Keratinocyte (primary cell): ENCODE results near the gene RNF207. TPM values are rescaled to one million over a fixed set of nuclear protein-coding genes. Genes with fewer than 3 reads are reported as not detected.
A peak's percentile ranks its signal among the peaks of the same experiment; 100 is the strongest.

Source experiments
- DNase-seq: peaks from one replicate; pipeline ENCODE4 v3.0.0-alpha.2; 2011; ENCODE audit warnings: low read depth, missing footprints, low spot score
- FAIRE-seq: peaks from 2 replicates; lab custom pipeline; 2011; peaks lifted over from hg19 to GRCh38; lab: Jason Lieb, UNC
- H2AFZ ChIP-seq: 2 replicates; pipeline ENCODE4 v1.6.0; 2012; ENCODE audit warnings: low read length, control low read depth, inconsistent platforms; ENCODE audit not compliant: control insufficient read depth
- H3K27ac ChIP-seq: 2 replicates; pipeline ENCODE4 v1.5.1; 2011; ENCODE audit warnings: low read length; ENCODE audit not compliant: control insufficient read depth, insufficient read depth
- H3K27me3 ChIP-seq: 3 replicates; pipeline ENCODE4 v1.6.0; 2011; ENCODE audit warnings: low read length; ENCODE audit not compliant: control insufficient read depth, insufficient read depth; ENCODE audit errors: extremely low read depth
- H3K36me3 ChIP-seq, 2 experiments: 2 replicates in 1 of 2; 3 replicates in 1 of 2; pipeline ENCODE4 v1.5.1; 2011; ENCODE audit warnings: low read length in 2 of 2, mild to moderate bottlenecking in 1 of 2; ENCODE audit not compliant: control insufficient read depth in 2 of 2, insufficient read depth in 2 of 2; ENCODE audit errors: extremely low read depth in 1 of 2
- H3K4me1 ChIP-seq: 3 replicates; pipeline ENCODE4 v1.5.1; 2011; ENCODE audit warnings: low read length; ENCODE audit not compliant: control insufficient read depth, insufficient read depth; ENCODE audit errors: extremely low read depth
- H3K4me2 ChIP-seq: 3 replicates; pipeline ENCODE4 v1.6.0; 2011; ENCODE audit warnings: low read depth, low read length; ENCODE audit not compliant: control insufficient read depth, insufficient read depth; ENCODE audit errors: extremely low read depth
- H3K4me3 ChIP-seq, 3 experiments: fragments of 200-600 bp in 1 of 3; sonication (generic) in 1 of 3; 2 replicates in 2 of 3; 3 replicates in 1 of 3; pipeline ENCODE4 v1.5.1; 2011 to 2016; ENCODE audit warnings: low read length in 3 of 3, mild to moderate bottlenecking in 3 of 3, control low read depth in 2 of 3, inconsistent platforms in 1 of 3, low read depth in 1 of 3, mixed read lengths in 1 of 3, mixed run types in 1 of 3, moderate library complexity in 1 of 3; ENCODE audit not compliant: control insufficient read depth in 2 of 3, insufficient read depth in 2 of 3; ENCODE audit errors: extremely low read depth in 1 of 3
- H3K79me2 ChIP-seq: 2 replicates; pipeline ENCODE4 v1.6.0; 2012; ENCODE audit warnings: low read length; ENCODE audit not compliant: control insufficient read depth, insufficient read depth
- H3K9ac ChIP-seq: 3 replicates; pipeline ENCODE4 v1.6.0; 2011; ENCODE audit warnings: low read length; ENCODE audit not compliant: control insufficient read depth, insufficient read depth; ENCODE audit errors: extremely low read depth
- H3K9me1 ChIP-seq: 3 replicates; pipeline ENCODE4 v1.6.0; 2011; ENCODE audit warnings: low read length; ENCODE audit not compliant: control insufficient read depth, insufficient read depth; ENCODE audit errors: extremely low read depth
- H3K9me3 ChIP-seq: 2 replicates; pipeline ENCODE4 v1.5.1; 2012; ENCODE audit warnings: low read depth, low read length; ENCODE audit not compliant: control insufficient read depth
- H4K20me1 ChIP-seq: 3 replicates; pipeline ENCODE4 v1.6.0; 2011; ENCODE audit warnings: low read length; ENCODE audit not compliant: control insufficient read depth, insufficient read depth; ENCODE audit errors: extremely low read depth
- EZH2 ChIP-seq: IDR thresholded peaks from one replicate; pipeline ENCODE4 v1.6.1; 2012; ENCODE audit warnings: inconsistent platforms, mild to moderate bottlenecking, low read length, moderate library complexity
- dilution Hi-C: fragments of 300-500 bp; cut with MboI; formaldehyde crosslinking; loops from one replicate; pipeline ENCODE4 v1.7.0; 2020; ENCODE audit warnings: low sequenced_read_pairs; ENCODE audit not compliant: extremely low pct_ligation_motif_present
- polyA plus RNA-seq, 5 experiments: library from polyadenylated mRNA; depleted of rRNA in 3 of 5; stranded (reverse) in 3 of 5; stranded (forward) in 1 of 5; unstranded in 1 of 5; fragments of >200 nt; gene quantifications; 1 replicate in 1 of 5; 2 replicates in 3 of 5; 3 replicates in 1 of 5; pipeline versions ENCODE4 v1.2.1 to v1.2.3, GENCODE V29; 2011 to 2012; ENCODE audit warnings: missing spikeins in 2 of 5, low read depth in 1 of 5, low replicate concordance in 1 of 5
- TF ChIP-seq, protein P1 (sequence below), 3 experiments: IDR thresholded peaks in 1 of 3; conservative IDR thresholded peaks in 1 of 3; optimal IDR thresholded peaks in 1 of 3; 2 replicates in 2 of 3; 3 replicates in 1 of 3; pipeline versions ENCODE3 to v1.5.1; 2011; ENCODE audit warnings: low read length in 3 of 3, mild to moderate bottlenecking in 3 of 3, moderate library complexity in 2 of 3, control low read depth in 1 of 3, inconsistent platforms in 1 of 3; ENCODE audit not compliant: insufficient read depth in 2 of 3; ENCODE audit errors: extremely low read depth in 1 of 3

RNF207 gene
- polyA plus RNA-seq, 1 donor (not counting 4 experiments of a cell fraction or from before 2014, with no cell fraction given): 6.1 TPM

DNA sequence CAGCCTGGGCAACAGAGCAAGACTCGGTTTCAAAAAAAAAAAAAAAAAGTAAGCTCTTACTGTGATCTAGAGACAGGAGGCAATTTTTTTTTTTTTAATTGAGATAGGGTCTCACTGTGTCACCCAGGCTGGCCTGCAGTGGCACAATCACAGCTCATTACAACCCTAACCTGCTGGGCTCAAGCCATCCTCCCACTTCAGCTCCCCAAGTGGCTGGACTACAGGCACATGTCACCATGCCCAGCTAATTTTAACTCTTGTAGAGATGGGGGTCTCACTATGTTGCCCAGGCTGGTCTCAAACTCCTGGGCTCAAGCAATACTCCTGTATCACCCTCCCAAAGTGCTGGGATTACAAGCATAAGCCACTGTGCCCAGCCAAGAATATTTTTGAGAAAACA lies 14.0 kb upstream of the RNF207 start:
- Histone ChIP-seq H3K9me3 (no peaks in the 10 kb centered on the region), H3K4me1 (no peaks in the 10 kb centered on the region), H3K79me2 (peaks cover 83% of the 10 kb centered on the region), H4K20me1 (peaks cover 22% of the 10 kb centered on the region), H3K27me3 (no peaks in the 10 kb centered on the region), H2AFZ (no peak overlapping the region), H3K9me1 (peaks cover 3% of the 10 kb centered on the region), H3K36me3 (peaks cover 32 to 39% of the 10 kb centered on the region in 2 experiments), H3K4me2 (no peak overlapping the region), H3K27ac (no peak overlapping the region), H3K4me3 (no peak overlapping the region), H3K9ac (no peak overlapping the region)
- dilution Hi-C loops: no loop called here
- DNase-seq: no peak
- FAIRE-seq: no peak
- TF ChIP-seq, protein P1, sequence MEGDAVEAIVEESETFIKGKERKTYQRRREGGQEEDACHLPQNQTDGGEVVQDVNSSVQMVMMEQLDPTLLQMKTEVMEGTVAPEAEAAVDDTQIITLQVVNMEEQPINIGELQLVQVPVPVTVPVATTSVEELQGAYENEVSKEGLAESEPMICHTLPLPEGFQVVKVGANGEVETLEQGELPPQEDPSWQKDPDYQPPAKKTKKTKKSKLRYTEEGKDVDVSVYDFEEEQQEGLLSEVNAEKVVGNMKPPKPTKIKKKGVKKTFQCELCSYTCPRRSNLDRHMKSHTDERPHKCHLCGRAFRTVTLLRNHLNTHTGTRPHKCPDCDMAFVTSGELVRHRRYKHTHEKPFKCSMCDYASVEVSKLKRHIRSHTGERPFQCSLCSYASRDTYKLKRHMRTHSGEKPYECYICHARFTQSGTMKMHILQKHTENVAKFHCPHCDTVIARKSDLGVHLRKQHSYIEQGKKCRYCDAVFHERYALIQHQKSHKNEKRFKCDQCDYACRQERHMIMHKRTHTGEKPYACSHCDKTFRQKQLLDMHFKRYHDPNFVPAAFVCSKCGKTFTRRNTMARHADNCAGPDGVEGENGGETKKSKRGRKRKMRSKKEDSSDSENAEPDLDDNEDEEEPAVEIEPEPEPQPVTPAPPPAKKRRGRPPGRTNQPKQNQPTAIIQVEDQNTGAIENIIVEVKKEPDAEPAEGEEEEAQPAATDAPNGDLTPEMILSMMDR (optimal IDR thresholded peaks at IDR 0.05 in 1 of 3, IDR thresholded peaks at IDR 0.05 in 1 of 3, conservative IDR thresholded peaks at IDR 0.05 in 1 of 3; ENCODE audit: extremely low read depth in 1 of 3, insufficient read depth in 2 of 3, low read length in 3 of 3): no peak
- no peak for TF ChIP-seq EZH2

DNA sequence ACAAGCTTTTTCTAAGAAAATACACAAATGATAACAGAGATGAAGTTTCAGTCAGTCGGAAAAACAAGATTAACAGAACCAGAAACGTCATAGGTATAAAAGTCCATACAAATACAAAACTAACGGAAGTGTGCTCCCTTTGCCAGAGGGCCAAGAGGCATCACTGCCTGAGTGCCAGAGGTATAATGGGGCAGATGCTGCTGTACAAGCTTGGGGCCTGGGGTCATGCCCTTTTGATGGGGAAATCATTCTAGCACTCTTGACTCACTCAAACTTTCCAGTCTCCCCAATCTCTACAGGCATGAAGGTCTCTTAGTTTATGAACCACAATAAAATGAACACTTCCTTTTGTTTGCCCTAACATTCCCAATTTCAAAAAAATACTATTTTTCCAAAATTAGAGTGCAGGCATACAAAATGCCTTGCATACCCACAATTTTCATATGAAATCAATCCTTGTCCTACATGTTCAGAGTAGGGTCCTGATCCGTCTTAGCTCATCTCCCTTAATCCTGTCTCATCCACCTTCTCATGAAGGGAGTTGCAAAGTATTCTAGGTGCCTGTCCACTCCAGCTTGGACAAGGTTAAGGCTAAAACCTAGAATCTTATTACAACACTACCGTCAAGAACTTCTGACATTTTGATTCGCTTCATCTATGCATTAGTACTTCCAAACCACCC lies 8.0 kb upstream of the RNF207 start:
- dilution Hi-C loops: no loop called here
- Histone ChIP-seq H3K4me3 (peak overlapping the region; percentile 93 to 99 (median 98)), H3K27ac (peak overlapping the region; percentile 93), H3K27me3 (no peaks in the 10 kb centered on the region), H3K36me3 (peaks cover 18 to 29% of the 10 kb centered on the region in 2 experiments), H3K4me2 (peak overlapping the region; percentile 97), H3K9me1 (peaks cover 3% of the 10 kb centered on the region), H2AFZ (no peak overlapping the region), H3K4me1 (peaks cover 19% of the 10 kb centered on the region), H3K9ac (peak overlapping the region; percentile 99), H3K9me3 (no peaks in the 10 kb centered on the region), H4K20me1 (peaks cover 10% of the 10 kb centered on the region), H3K79me2 (peaks cover 62% of the 10 kb centered on the region)
- DNase-seq (no peak), FAIRE-seq (no peak)
- TF ChIP-seq, protein P1 (optimal IDR thresholded peaks at IDR 0.05 in 1 of 3, IDR thresholded peaks at IDR 0.05 in 1 of 3, conservative IDR thresholded peaks at IDR 0.05 in 1 of 3; ENCODE audit: extremely low read depth in 1 of 3, insufficient read depth in 2 of 3, low read length in 3 of 3): no peak
- no peak for TF ChIP-seq EZH2
